IMR-90 (cell line): ENCODE measurements around the gene KCNK3. TPM values are rescaled to one million over a fixed set of nuclear protein-coding genes. Genes with fewer than 3 reads are reported as not detected.

Experiments used
- ATAC-seq: fragments of 200-7000 bp; cut with Tn5 transposase; 2 replicates; pipeline ENCODE4 v1.9.1; 2020; ENCODE audit warnings: low read depth, mild to moderate bottlenecking, moderate library complexity
- BruUV-seq: library from RNA; stranded (reverse); fragments of 400-500 nt; replicated peaks from 2 replicates; lab custom pipeline; 2021; lab: Mats Ljungman, UMichigan
- CTCF ChIA-PET: fragments of 300-600 bp; formaldehyde crosslinking; extraction: SDS; loops from one replicate; lab custom pipeline; 2021; ENCODE audit warnings: antibody characterized with exemption; lab: Yijun Ruan, JAX
- POLR2A ChIA-PET: fragments of 300-600 bp; sonication (Branson Sonifier 250); formaldehyde crosslinking; loops from one replicate; lab custom pipeline; 2022; ENCODE audit warnings: antibody characterized with exemption; ENCODE audit not compliant: unreplicated experiment; lab: Charles Lee
- DNase-seq: peaks from one replicate; pipeline ENCODE4 v3.0.0; 2013
- H2AFZ ChIP-seq: replicated peaks from 2 replicates; pipeline ENCODE3; 2013; ENCODE audit warnings: low read length, mild to moderate bottlenecking; ENCODE audit not compliant: poor library complexity
- H2AK5ac ChIP-seq: 2 replicates; pipeline ENCODE4 v1.6.1; 2013; ENCODE audit warnings: low read depth, low read length, inconsistent platforms
- H2AK9ac ChIP-seq: replicated peaks from 2 replicates; pipeline ENCODE3; 2013; ENCODE audit warnings: mild to moderate bottlenecking, low read depth, low read length, moderate library complexity; ENCODE audit not compliant: poor library complexity
- H2BK120ac ChIP-seq: 2 replicates; pipeline ENCODE4 v1.6.1; 2013; ENCODE audit warnings: low read depth, low read length, inconsistent platforms
- H2BK15ac ChIP-seq: 3 replicates; pipeline ENCODE4 v1.6.1; 2013; ENCODE audit warnings: low read depth, low read length, inconsistent platforms
- H2BK20ac ChIP-seq: 2 replicates; pipeline ENCODE4 v1.6.1; 2013; ENCODE audit warnings: low read depth, mild to moderate bottlenecking, inconsistent platforms, low read length, moderate library complexity
- H2BK5ac ChIP-seq: 2 replicates; pipeline ENCODE4 v1.6.1; 2013; ENCODE audit warnings: mild to moderate bottlenecking, low read depth, low read length, inconsistent platforms; ENCODE audit not compliant: poor library complexity, severe bottlenecking
- H3K14ac ChIP-seq: replicated peaks from 2 replicates; pipeline ENCODE4 v1.6.1; 2013; ENCODE audit warnings: low read depth, low read length, inconsistent platforms
- H3K18ac ChIP-seq: 2 replicates; pipeline ENCODE4 v1.6.1; 2013; ENCODE audit warnings: low read depth, low read length, control low read depth
- H3K23ac ChIP-seq: 2 replicates; pipeline ENCODE4 v1.6.1; 2013; ENCODE audit warnings: low read depth, low read length, inconsistent platforms
- H3K27ac ChIP-seq: 2 replicates; pipeline ENCODE4 v1.5.1; 2013; ENCODE audit warnings: mild to moderate bottlenecking, control low read depth, low read length; ENCODE audit not compliant: insufficient read depth
- H3K27me3 ChIP-seq: 2 replicates; pipeline ENCODE4 v1.6.1; 2013; ENCODE audit warnings: low read length; ENCODE audit not compliant: control insufficient read depth, insufficient read depth
- H3K36me3 ChIP-seq: 2 replicates; pipeline ENCODE4 v1.6.1; 2013; ENCODE audit warnings: low read length, mixed read lengths; ENCODE audit not compliant: control insufficient read depth, insufficient read depth
- H3K4ac ChIP-seq: 2 replicates; pipeline ENCODE4 v1.6.1; 2013; ENCODE audit warnings: low read depth, low read length, inconsistent platforms
- H3K4me1 ChIP-seq: 2 replicates; pipeline ENCODE4 v1.6.1; 2013; ENCODE audit warnings: low read length, mixed read lengths; ENCODE audit not compliant: control insufficient read depth, insufficient read depth
- H3K4me2 ChIP-seq: 2 replicates; pipeline ENCODE4 v1.6.1; 2013; ENCODE audit warnings: low read depth, mild to moderate bottlenecking, control low read depth, low read length, moderate library complexity
- H3K4me3 ChIP-seq: 2 replicates; pipeline ENCODE4 v1.5.1; 2013; ENCODE audit warnings: low read depth, mild to moderate bottlenecking, control low read depth, low read length, moderate library complexity; ENCODE audit not compliant: insufficient read depth
- H3K56ac ChIP-seq: 2 replicates; pipeline ENCODE4 v1.6.1; 2013; ENCODE audit warnings: low read length, inconsistent platforms; ENCODE audit not compliant: insufficient read depth; ENCODE audit errors: extremely low read depth
- H3K79me1 ChIP-seq, 2 experiments: 2 replicates each; pipeline ENCODE4 v1.6.1; 2013; ENCODE audit warnings: low read length in 2 of 2, inconsistent platforms in 1 of 2, low read depth in 1 of 2
- H3K9ac ChIP-seq: 2 replicates; pipeline ENCODE4 v1.6.1; 2013; ENCODE audit warnings: low read depth, low read length, control low read depth
- H3K9me1 ChIP-seq: 2 replicates; pipeline ENCODE4 v1.6.1; 2013; ENCODE audit warnings: low read length, inconsistent platforms; ENCODE audit not compliant: insufficient read depth
- H3K9me3 ChIP-seq: 2 replicates; pipeline ENCODE4 v1.6.1; 2013; ENCODE audit warnings: low read length; ENCODE audit not compliant: control insufficient read depth, insufficient read depth
- H4K20me1 ChIP-seq: 2 replicates; pipeline ENCODE4 v1.6.1; 2013; ENCODE audit warnings: low read length, inconsistent platforms; ENCODE audit not compliant: insufficient read depth
- H4K5ac ChIP-seq: 2 replicates; pipeline ENCODE4 v1.6.1; 2013; ENCODE audit warnings: mild to moderate bottlenecking, low read depth, low read length, control low read depth
- H4K8ac ChIP-seq, 2 experiments: 2 replicates each; pipeline ENCODE4 v1.6.1; 2013; ENCODE audit warnings: low read depth in 2 of 2, low read length in 2 of 2, control low read depth in 1 of 2, inconsistent platforms in 1 of 2
- H4K91ac ChIP-seq: 2 replicates; pipeline ENCODE4 v1.6.1; 2013; ENCODE audit warnings: low read depth, low read length, inconsistent platforms; ENCODE audit not compliant: insufficient read depth
- CHD1 ChIP-seq: IDR thresholded peaks from 2 replicates; pipeline ENCODE4 v1.6.1; 2012; ENCODE audit warnings: low read depth, low read length, improper control_type of control experiment
- WGBS, 2 experiments: methylation state at CpG; one replicate each; pipeline versions ENCODE4 v1.1.5 to v1.1.7; 2013; ENCODE audit warnings: missing lambda C conversion rate in 2 of 2; ENCODE audit not compliant: insufficient read length in 1 of 2; ENCODE audit errors: extremely low coverage in 2 of 2; 5-methylcytosine and 5-hydroxymethylcytosine counted together
- dilution Hi-C: fragments of 300-500 bp; cut with HindIII; formaldehyde crosslinking; loops from one replicate; pipeline ENCODE4 v1.14.3; 2018; ENCODE audit warnings: low sequenced_read_pairs; ENCODE audit not compliant: unreplicated experiment
- in situ Hi-C: fragments of 300-500 bp; cut with MboI; formaldehyde crosslinking; loops from 3 replicates; pipeline ENCODE4 v1.14.3; 2019; ENCODE audit warnings: low sequenced_read_pairs, inconsistent platforms, mixed read lengths
- intact Hi-C: fragments of 100-400 bp; cut with micrococcal nuclease; formaldehyde crosslinking; loops from 2 replicates; pipeline ENCODE4 v1.10.0; 2022
- polyA plus RNA-seq, 3 experiments: library from polyadenylated mRNA; depleted of rRNA; stranded (reverse); fragments of >200 nt; gene quantifications; 2 replicates each; pipeline ENCODE4 v1.2.3, GENCODE V29; 2012; ENCODE audit warnings: low replicate concordance in 1 of 3
- total RNA-seq: library from RNA; depleted of rRNA; stranded (reverse); fragments of >200 nt; gene quantifications from 2 replicates; pipeline ENCODE4 v1.2.3, GENCODE V29; 2012

Gene KCNK3
- total and polyA plus RNA-seq, 2 of the 4 experiments (the other 2 are of a cell fraction), result under 0.01 to 0.03 TPM

- POLR2A ChIA-PET, result no interaction called here
- H4K91ac ChIP-seq, result no peak overlapping the region
- ATAC-seq, result no peak
- TF ChIP-seq CHD1, result no peak
- H2BK15ac ChIP-seq, result no peak overlapping the region
- H3K27me3 ChIP-seq, result peaks cover 25% of the 10 kb centered on the region
- in situ Hi-C loops, result no loop called here
- no peak overlapping the region for H2BK120ac ChIP-seq
- H4K8ac ChIP-seq, result no peak overlapping the region
- no peak overlapping the region for H3K27ac ChIP-seq
- dilution Hi-C loops, result no loop called here
- CTCF ChIA-PET, result no interaction called here
- no TSS peak for BruUV-seq
- no peak overlapping the region for H3K4me3 ChIP-seq
- H3K9ac ChIP-seq, result no peak overlapping the region
- no peak overlapping the region for H3K18ac ChIP-seq
- H4K5ac ChIP-seq, result no peak overlapping the region
- no peak overlapping the region for H3K23ac ChIP-seq
- no peaks in the 10 kb centered on the region for H3K9me1 ChIP-seq
- H2AK5ac ChIP-seq, result no peak overlapping the region
- no peak overlapping the region for H2AFZ ChIP-seq
- peak; percentile 5 for DNase-seq
- H3K14ac ChIP-seq, result no peak overlapping the region
- no peaks in the 10 kb centered on the region for H3K36me3 ChIP-seq
- H4K20me1 ChIP-seq, result no peaks in the 10 kb centered on the region
- no peak overlapping the region for H3K56ac ChIP-seq
- 100% methylated on average over 1 of the region's 2 CpGs; no CpG with 5 or more reads in 1 of the 2 experiments for whole genome bisulfite sequencing, 2 experiments
- no peak overlapping the region for H3K4me2 ChIP-seq
- H3K9me3 ChIP-seq, result no peaks in the 10 kb centered on the region
- intact Hi-C loops, result no loop called here
- no peak overlapping the region for H2AK9ac ChIP-seq
- H3K4me1 ChIP-seq, result no peaks in the 10 kb centered on the region
- H2BK5ac ChIP-seq, result no peak overlapping the region
- no peak overlapping the region for H3K4ac ChIP-seq
- no peak overlapping the region for H2BK20ac ChIP-seq
- no peaks in the 10 kb centered on the region for H3K79me1 ChIP-seq
Measured at GRCh38 chr2:26666671-26667070, 25.9 kb upstream of the KCNK3 start.
